ENCODE measurements around the gene MAP3K4. TPM values are rescaled to one million over a fixed set of nuclear protein-coding genes. Genes with fewer than 3 reads are reported as not detected.

MAP3K4 gene
- total RNA-seq, 1 experiment from 2014 or later, result 54.3 TPM

GRCh38 chr6:161003336-161003735 lies 11.8 kb downstream of the MAP3K4 start:
- no peak overlapping the region for H3K4me3 Mint-ChIP-seq
- no peak overlapping the region for H2BK120ac ChIP-seq (ENCODE audit: low read depth, low read length, poor library complexity, severe bottlenecking)
- no peak overlapping the region for H3K14ac ChIP-seq (ENCODE audit: insufficient read depth, low read length)
- no peak overlapping the region for H4K91ac ChIP-seq (ENCODE audit: insufficient read length, low read depth, low read length)
- H3T11ph ChIP-seq (ENCODE audit: low read length), result no peak overlapping the region
- H3K27me3 ChIP-seq (ENCODE audit: insufficient read depth, low read length), result no peaks in the 10 kb centered on the region
- H3K27ac ChIP-seq (ENCODE audit: insufficient read length, low read depth, low read length), result no peak overlapping the region
- H4K5ac ChIP-seq (ENCODE audit: insufficient read length, low read depth, low read length), result no peak overlapping the region
- H4K20me1 ChIP-seq (ENCODE audit: control insufficient read depth, insufficient read depth, insufficient read length), result no peaks in the 10 kb centered on the region
- no peak overlapping the region for H2BK15ac ChIP-seq (ENCODE audit: low read depth, low read length)
- DNase-seq, result no peak
- H3K4me1 Mint-ChIP-seq, result peaks cover 13 to 16% of the 10 kb centered on the region in 2 experiments; a peak in 3 of 4 replicates
- H2BK20ac ChIP-seq (ENCODE audit: low read depth, low read length, poor library complexity, severe bottlenecking), result no peak overlapping the region
- no peaks in the 10 kb centered on the region for H3K9me3 Mint-ChIP-seq
- H3K56ac ChIP-seq (ENCODE audit: insufficient read length, low read depth, low read length), result no peak overlapping the region
- H3K4me1 ChIP-seq (ENCODE audit: insufficient read depth, low read length), result peaks cover 4% of the 10 kb centered on the region; the same call in 1 of the 2 replicates
- WGBS (ENCODE audit: extremely low coverage, insufficient read length, low lambda C conversion rate), result no CpG with 5 or more reads among the region's 2 CpGs
- no peak overlapping the region for H2AK5ac ChIP-seq (ENCODE audit: insufficient read length, low read length)
- no peak overlapping the region for H4K8ac ChIP-seq (replicated peaks; ENCODE audit: insufficient read length, low read depth, low read length)
- no peaks in the 10 kb centered on the region for H3K36me3 Mint-ChIP-seq (ENCODE audit: insufficient read depth in 1 of 3, low read depth in 3 of 3)
- no peaks in the 10 kb centered on the region for H3K27me3 Mint-ChIP-seq (ENCODE audit: low read depth)
- no peaks in the 10 kb centered on the region for H3K23me2 ChIP-seq (ENCODE audit: insufficient read length, low read depth, low read length, poor library complexity, severe bottlenecking)
- no peak overlapping the region for H2BK5ac ChIP-seq (ENCODE audit: insufficient read length, low read length)
- H3K9ac ChIP-seq (ENCODE audit: extremely low read depth, insufficient read length, low read length), result no peak overlapping the region
- H3K27ac Mint-ChIP-seq, result no peak overlapping the region
- no peak overlapping the region for H3K23ac ChIP-seq (ENCODE audit: insufficient read length, low read depth, low read length)
- no peak overlapping the region for H2BK12ac ChIP-seq (ENCODE audit: insufficient read length, low read depth, low read length)
- TF ChIP-seq CTCF (conservative IDR thresholded peaks at IDR 0.05), result no peak
- H3K4ac ChIP-seq (ENCODE audit: low read depth, low read length), result no peak overlapping the region
- H3K18ac ChIP-seq (ENCODE audit: insufficient read length, low read depth, low read length), result no peak overlapping the region
- no peak overlapping the region for H3K4me2 ChIP-seq (ENCODE audit: insufficient read depth, insufficient read length, low read length)
- H3K79me2 ChIP-seq (ENCODE audit: insufficient read depth, low read length), result peaks cover 4% of the 10 kb centered on the region; the same call in 1 of the 2 replicates
- no peaks in the 10 kb centered on the region for H3K9me3 ChIP-seq (ENCODE audit: control insufficient read depth, low read depth, low read length)
- no peak overlapping the region for H2AFZ ChIP-seq (ENCODE audit: low read length)
- peaks cover 5% of the 10 kb centered on the region for H3K79me1 ChIP-seq (ENCODE audit: insufficient read depth, low read depth, low read length, poor library complexity, severe bottlenecking)
